Mucosa of descending colon (tissue), 3 donors: ENCODE results near the gene SUSD6. TPM values are rescaled to one million over a fixed set of nuclear protein-coding genes. Genes with fewer than 3 reads are reported as not detected.

ENCODE experiments used
- ATAC-seq: fragments of 200-7000 bp; cut with Tn5 transposase; one replicate; pipeline ENCODE4 v1.9.1; 2020; ENCODE audit warnings: mild to moderate bottlenecking, moderate library complexity
- DNase-seq, 3 donors: peaks; one replicate each; pipeline ENCODE4 v3.0.0-alpha.2; 2020
- H3K36me3 ChIP-seq: fragments of 200-600 bp; one replicate; pipeline ENCODE4 v1.8.0; 2021; ENCODE audit warnings: low read depth, mild to moderate bottlenecking
- H3K4me1 ChIP-seq: fragments of 200-600 bp; one replicate; pipeline ENCODE4 v1.8.0; 2021; ENCODE audit warnings: low read depth, mild to moderate bottlenecking
- H3K4me3 ChIP-seq: fragments of 200-600 bp; one replicate; pipeline ENCODE4 v1.8.0; 2021; ENCODE audit warnings: mild to moderate bottlenecking
- H3K9me3 ChIP-seq: fragments of 200-600 bp; one replicate; pipeline ENCODE4 v1.8.0; 2021; ENCODE audit warnings: mild to moderate bottlenecking
- intact Hi-C, 2 donors: fragments of 100-400 bp; cut with DNase I in 1 of 2; cut with micrococcal nuclease in 1 of 2; formaldehyde crosslinking; loops; one replicate each; pipeline versions ENCODE4 v1.11.0 to v1.11.1; 2022; cut with DNase I, micrococcal nuclease
- total RNA-seq, 3 donors: library from RNA; stranded (reverse); fragmentation: NEBNext Ultra II Directional in 2 of 3; extraction: Animal tissue kit (Norgen Biotek cat#: 25700) in 2 of 3; gene quantifications; one replicate each; pipeline versions ENCODE4 v1.2.1 to v1.2.4, GENCODE V29; 2021 to 2023
- TF ChIP-seq, protein P1 (sequence below): fragments of 200-600 bp; IDR thresholded peaks from one replicate; pipeline ENCODE4 v1.8.0; 2022; ENCODE audit warnings: antibody characterized with exemption, mild to moderate bottlenecking
- donor health status: DM: no; HTN: no; CAD: no; lungs with moderate emphysema.
- donor health status: DM: no; HTN: no; CAD: no.
- donor health status: DM: no; HTN: yes; CAD: no.

The SUSD6 gene
- total RNA-seq, 3 donors from 2014 or later = 56.3 to 98.3 (median 95.6) TPM

DNA sequence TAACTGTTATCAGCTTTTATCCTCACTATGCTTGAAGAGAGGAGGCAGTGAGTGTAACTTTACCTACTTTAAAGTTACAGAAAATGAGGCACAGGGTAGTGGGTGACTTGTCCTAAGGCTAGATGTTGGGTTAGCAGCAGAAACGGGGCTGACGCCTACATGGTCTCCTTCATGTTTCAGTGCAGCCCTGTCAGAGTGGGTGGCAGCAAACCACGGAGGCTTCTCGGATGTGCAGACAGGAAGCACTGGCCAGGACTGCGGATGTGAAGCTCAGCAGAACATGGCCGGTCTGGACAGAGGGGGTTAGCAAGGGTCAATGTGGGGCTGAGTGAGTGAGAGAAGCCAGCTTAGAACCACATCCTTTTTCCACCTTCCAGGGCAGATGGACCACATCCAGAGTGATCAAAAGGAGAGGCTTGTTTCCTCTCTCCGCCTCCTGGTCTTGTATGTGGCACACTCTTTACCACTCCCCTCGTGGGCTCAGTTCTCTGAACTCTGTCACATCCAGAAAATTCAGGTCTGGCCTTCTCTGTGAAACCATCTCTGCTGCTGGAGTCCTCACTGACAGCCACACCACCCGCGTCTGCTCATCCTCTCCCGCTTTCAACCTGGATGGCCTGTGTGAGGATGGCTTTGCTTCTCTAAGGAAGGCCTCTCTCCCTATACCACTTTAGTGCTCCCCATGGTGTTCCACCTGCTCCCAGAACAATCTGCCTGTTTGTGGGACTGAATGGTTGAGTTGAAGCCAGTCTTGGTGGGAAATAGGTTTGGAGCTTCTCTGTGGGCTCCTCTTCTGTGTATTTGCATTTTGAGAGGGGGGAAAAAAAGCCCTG lies 14.1 kb downstream of the SUSD6 start:
- Histone ChIP-seq H3K9me3 (no peaks in the 10 kb centered on the region), H3K36me3 (no peaks in the 10 kb centered on the region), H3K4me3 (no peak overlapping the region), H3K4me1 (no peaks in the 10 kb centered on the region)
- DNase-seq (peak; percentile 61 to 79 (median 61)), ATAC-seq (peak; percentile 87)
- intact Hi-C loops = no loop called here
- TF ChIP-seq, protein P1, sequence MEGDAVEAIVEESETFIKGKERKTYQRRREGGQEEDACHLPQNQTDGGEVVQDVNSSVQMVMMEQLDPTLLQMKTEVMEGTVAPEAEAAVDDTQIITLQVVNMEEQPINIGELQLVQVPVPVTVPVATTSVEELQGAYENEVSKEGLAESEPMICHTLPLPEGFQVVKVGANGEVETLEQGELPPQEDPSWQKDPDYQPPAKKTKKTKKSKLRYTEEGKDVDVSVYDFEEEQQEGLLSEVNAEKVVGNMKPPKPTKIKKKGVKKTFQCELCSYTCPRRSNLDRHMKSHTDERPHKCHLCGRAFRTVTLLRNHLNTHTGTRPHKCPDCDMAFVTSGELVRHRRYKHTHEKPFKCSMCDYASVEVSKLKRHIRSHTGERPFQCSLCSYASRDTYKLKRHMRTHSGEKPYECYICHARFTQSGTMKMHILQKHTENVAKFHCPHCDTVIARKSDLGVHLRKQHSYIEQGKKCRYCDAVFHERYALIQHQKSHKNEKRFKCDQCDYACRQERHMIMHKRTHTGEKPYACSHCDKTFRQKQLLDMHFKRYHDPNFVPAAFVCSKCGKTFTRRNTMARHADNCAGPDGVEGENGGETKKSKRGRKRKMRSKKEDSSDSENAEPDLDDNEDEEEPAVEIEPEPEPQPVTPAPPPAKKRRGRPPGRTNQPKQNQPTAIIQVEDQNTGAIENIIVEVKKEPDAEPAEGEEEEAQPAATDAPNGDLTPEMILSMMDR = no peak

DNA sequence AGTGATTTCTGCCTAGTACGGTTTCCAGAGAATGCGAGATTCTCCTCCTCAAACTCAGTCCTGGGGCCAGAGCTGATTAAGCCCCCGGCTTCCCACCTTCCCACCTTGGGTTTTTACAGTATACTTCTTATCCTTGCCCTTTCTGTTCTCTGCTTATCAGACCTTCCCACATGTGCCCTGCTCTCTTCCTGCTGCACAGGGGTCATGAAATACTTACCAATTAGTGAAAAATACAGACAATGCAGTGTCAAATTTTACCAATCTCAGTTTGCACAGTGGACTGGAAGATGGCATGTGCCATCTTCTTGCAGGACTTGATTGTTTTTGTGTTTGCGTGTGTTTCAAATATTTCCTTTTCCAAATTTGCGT lies 14.7 kb downstream of the SUSD6 start:
- intact Hi-C loops = no loop called here
- Histone ChIP-seq H3K4me1 (no peaks in the 10 kb centered on the region), H3K9me3 (no peaks in the 10 kb centered on the region), H3K36me3 (no peaks in the 10 kb centered on the region), H3K4me3 (no peak overlapping the region)
- TF ChIP-seq, protein P1 = no peak
- ATAC-seq = no peak
- DNase-seq = no peak

DNA sequence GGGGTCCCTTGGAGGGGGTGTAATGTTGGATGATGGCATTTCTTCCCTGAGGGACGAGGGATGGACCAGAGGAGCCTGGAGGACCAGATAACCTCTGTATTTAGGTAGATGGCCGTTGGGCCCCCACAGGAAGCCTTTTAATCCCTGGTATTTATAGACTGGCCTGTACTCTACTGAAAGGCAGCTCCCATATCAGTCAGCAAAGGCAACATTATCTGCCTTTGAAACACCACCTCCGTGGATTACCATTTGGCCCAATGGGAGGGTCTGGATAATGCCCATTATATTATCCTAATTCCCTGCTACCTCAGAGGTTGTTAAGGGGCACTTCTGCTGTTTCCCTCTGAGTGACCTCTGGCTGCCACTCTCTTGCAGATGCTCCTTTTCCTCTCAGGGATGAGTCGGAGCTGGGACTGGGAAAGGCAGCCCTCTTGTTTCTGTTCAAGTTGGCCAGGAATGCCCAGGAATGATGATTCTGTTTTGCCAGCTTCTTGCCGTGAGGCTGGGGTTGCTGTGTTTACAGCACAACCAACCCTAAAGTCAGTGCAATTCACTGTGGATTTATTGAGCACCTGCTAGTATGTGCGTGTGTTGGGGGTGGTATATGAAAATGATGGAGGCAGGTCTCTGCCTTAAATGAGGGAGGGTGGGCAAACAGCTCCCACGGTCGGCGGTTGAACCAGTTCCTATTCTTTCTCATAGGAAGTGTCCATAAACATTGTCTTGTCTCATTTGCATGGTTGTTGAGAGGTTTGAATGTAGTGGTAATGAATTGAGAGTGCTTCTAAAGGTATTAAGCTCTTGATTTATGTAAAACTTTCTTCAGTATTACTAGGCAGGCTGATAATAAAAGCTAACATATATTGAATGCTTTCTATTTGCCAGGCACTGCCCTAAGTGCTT lies 18.1 kb downstream of the SUSD6 start:
- TF ChIP-seq, protein P1 = no peak
- DNase-seq (no peak), ATAC-seq (no peak)
- Histone ChIP-seq H3K36me3 (no peaks in the 10 kb centered on the region), H3K4me1 (peaks cover 24% of the 10 kb centered on the region), H3K4me3 (no peak overlapping the region), H3K9me3 (no peaks in the 10 kb centered on the region)
- intact Hi-C loops = no loop called here

DNA sequence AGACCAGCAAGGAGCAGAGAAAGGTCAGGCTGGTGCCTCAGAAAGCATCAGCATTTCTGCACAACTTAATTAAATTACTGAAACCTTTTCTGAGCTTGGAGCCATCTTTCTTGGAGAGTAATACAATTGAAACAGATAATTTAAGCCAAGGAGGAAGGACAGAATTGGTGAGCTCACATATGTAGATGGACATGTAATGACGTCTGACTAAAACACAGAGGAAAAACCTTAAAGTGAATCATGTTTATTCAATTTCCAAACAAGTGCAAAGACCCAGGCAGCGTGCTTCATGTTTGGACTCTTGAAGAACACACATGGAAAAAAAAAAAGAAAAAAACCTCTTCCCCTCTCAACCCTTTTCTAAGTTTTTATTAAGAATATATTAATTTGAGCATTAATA lies 19.0 kb downstream of the SUSD6 start:
- Histone ChIP-seq H3K36me3 (no peaks in the 10 kb centered on the region), H3K4me3 (no peak overlapping the region), H3K4me1 (peaks cover 24% of the 10 kb centered on the region), H3K9me3 (no peaks in the 10 kb centered on the region)
- TF ChIP-seq, protein P1 = no peak
- intact Hi-C loops = no loop called here
- DNase-seq (no peak), ATAC-seq (no peak)

DNA sequence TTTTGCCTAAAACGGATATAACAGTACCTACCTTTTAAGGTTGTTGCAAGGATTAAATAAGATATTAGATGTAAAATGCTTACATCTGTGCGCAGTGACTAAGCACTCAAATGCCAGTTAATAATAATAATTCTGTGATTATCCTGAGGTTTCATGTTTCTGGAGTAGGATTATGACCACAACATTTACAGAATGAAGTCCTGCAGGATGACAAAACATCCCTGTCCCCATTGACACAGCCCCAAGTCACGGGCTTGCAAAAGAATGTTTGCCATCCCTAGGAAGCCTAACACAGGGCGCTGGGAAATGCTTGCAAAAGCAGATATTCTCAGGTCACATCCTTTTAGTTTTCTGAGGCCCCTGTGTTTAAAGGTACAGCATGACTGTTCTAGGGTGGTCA lies 20.1 kb downstream of the SUSD6 start:
- DNase-seq (no peak), ATAC-seq (no peak)
- intact Hi-C loops = no loop called here
- Histone ChIP-seq H3K4me1 (peaks cover 32% of the 10 kb centered on the region), H3K36me3 (no peaks in the 10 kb centered on the region), H3K4me3 (no peak overlapping the region), H3K9me3 (no peaks in the 10 kb centered on the region)
- TF ChIP-seq, protein P1 = no peak
